Left lobe of liver (tissue), 2 donors: Measurements from ENCODE around the gene FBXL13. TPM values are rescaled to one million over a fixed set of nuclear protein-coding genes. Genes with fewer than 3 reads are reported as not detected.
"Not testable (repeated sequence)": the region's sequence is repeated elsewhere in the genome, so short reads cannot be mapped to it uniquely, and the experiment has no call there.

Experiments used
- ATAC-seq: fragments of 200-7000 bp; cut with Tn5 transposase; one replicate; pipeline ENCODE4 v1.9.1; 2020; ENCODE audit warnings: mild to moderate bottlenecking, moderate library complexity
- DNase-seq: peaks from one replicate; pipeline ENCODE4 v3.0.0-alpha.2; 2020; ENCODE audit warnings: low spot score
- total RNA-seq: library from RNA; stranded (reverse); gene quantifications from one replicate; pipeline ENCODE4 v1.2.1, GENCODE V29; 2021
- donor health status: DM: no; HTN: no; CAD: no; lungs with moderate emphysema.
- donor health status: DM: no; HTN: yes; CAD: no.

FBXL13 gene
- total RNA-seq = 0.18 TPM

GRCh38 chr7:103074519-103075336, at the start of gene FBXL13, which contains the start of gene ARMC10:
FBXL13 (minus strand) TSS chr7:103074796.
ARMC10 (plus strand) TSS chr7:103075140; CDS start chr7:103075273, 133 bp downstream.
- ATAC-seq = peak; percentile 94
- DNase-seq = peak; percentile 94

- no peak for ATAC-seq
- no peak for DNase-seq
Observed at GRCh38 chr7:103123529-103123928, 48.9 kb upstream of the FBXL13 start.

DNA sequence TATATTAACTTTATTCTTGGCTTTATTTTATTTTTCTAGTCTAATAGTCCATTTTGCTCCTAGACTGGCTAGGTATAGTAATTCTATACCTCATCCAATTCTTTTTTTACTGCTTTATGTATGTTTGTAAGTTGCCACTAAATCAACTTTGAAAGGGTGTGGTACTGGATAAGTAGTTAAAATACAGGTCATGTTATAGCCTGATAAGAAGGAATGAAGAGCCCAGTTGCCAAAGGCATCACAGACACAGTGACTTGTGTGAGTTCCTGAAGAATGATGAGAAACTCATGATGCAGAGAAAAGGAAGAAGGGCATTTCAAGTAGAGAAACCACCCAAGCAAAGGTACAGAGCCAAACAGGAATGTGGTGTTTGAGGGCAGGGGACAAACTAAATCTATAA, 47.0 kb upstream of the FBXL13 start:
- DNase-seq (no peak), ATAC-seq (no peak)

- no peak for ATAC-seq
- DNase-seq = no peak
Observed at GRCh38 chr7:103120362-103120761, 45.8 kb upstream of the FBXL13 start.

GRCh38 chr7:103119791-103120291, 45.2 kb upstream of the FBXL13 start:
- DNase-seq = no peak
- ATAC-seq = no peak

- DNase-seq (no peak), ATAC-seq (no peak)
Observed at GRCh38 chr7:103117465-103117864, 42.9 kb upstream of the FBXL13 start.

GRCh38 chr7:103116991-103117390, 42.4 kb upstream of the FBXL13 start:
- ATAC-seq (no peak), DNase-seq (no peak)

- ATAC-seq = no peak
- no peak for DNase-seq
Observed at GRCh38 chr7:103116511-103116910, 41.9 kb upstream of the FBXL13 start.

DNA sequence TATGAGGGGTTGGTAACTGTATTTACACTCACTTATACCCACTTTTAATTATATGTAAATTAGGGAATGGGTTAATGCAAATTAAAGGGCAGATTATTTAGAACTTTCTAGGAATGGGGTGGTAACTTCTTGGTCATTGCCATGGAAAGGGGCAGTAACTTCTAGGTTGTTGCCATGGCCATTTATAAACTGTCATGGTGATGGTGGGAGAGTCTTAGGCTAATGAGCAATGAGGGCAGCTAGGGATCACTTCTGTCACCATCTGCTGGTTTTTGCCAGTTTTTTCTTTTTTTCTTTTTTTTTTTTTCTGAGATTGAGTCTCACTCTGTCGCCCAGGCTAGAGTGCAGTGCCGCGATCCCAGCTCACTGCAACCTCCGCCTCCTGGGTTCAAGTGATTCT, 41.2 kb upstream of the FBXL13 start:
- DNase-seq (no peak), ATAC-seq (no peak)

DNA sequence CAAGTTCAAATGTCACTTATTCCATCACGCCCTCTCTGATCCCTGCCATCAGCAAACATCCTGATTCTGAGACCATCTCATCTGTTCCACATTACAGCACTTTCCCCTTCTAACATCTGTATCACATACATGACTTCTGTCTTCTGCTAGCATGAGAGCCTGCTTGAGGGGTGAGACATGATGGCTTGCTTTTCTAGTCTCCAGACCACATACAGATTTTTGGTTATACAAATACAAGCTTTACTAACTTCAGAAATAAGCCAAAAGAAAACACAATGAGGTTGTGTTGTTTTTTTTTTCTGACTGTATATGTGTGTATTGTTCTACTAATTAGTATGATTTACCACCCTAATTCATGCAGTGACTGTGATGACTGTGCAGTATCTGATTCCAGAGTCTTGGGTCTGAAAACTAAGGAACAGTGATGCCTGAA, 40.0 kb upstream of the FBXL13 start:
- no peak for DNase-seq
- ATAC-seq = no peak

DNA sequence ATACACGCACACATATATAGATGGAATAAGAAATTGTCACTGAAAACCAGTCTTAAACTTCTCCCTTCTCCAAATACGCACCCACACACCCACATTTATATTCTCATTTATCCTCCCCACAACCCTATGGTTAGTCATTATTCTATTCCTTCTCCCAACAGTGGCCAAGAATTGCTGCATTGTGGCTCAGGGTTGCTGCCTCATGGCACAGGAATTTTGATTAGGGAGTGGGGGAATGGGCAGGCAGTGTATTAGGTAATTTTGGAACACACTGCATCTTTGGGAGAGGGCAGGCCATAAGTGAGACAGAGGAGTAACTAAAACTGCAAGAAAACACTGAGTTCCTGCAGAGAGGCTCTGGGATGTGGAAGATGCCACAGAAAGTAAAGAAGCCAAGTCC, 38.6 kb upstream of the FBXL13 start:
- no peak for ATAC-seq
- no peak for DNase-seq

- ATAC-seq, DNase-seq: not testable (repeated sequence)
Observed at GRCh38 chr7:103106703-103107070, 32.1 kb upstream of the FBXL13 start.

GRCh38 chr7:103106005-103106702, 31.6 kb upstream of the FBXL13 start:
- DNase-seq (no peak), ATAC-seq (no peak)

DNA sequence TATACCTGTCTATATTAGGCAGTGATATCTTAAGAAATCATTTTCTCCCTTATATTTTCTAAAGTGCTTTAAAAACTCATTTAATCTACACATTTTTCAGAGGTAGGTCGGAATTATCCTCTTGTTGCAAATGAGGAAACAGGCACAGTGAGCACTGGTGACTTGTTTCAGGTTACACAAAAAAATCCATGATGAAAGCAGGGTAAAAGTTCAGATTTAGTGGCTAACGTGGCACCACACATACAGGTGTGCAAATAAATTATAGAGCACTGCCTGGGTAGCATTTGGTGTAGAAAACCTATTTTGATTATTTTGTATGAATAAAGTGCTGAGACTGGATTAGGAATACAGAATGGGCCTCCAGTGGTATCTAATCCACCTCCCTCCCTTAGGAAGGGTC, 26.9 kb upstream of the FBXL13 start:
- DNase-seq = no peak
- peak; percentile 72 for ATAC-seq

- ATAC-seq (no peak), DNase-seq (no peak)
Observed at GRCh38 chr7:103100348-103100747, 25.8 kb upstream of the FBXL13 start.

DNA sequence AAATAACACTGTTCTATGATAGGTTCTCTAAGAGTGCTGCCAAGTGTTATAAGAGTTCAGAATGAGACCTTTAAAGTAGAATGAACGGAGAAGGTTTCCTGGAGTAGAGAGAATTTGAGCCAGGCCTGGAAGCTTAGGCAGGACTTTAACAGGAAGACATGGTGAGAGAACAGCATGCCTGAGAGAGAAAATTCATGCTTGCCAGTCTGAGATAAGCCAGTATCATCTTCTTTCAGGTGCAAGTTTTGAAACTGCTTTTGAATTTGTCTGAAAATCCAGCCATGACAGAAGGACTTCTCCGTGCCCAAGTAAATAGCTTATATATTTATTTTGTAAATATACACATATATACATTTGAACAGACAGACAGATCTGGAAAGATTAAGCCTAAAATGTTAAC, 22.4 kb upstream of the FBXL13 start:
- DNase-seq = no peak
- no peak for ATAC-seq

- DNase-seq, ATAC-seq: not testable (repeated sequence)
Observed at GRCh38 chr7:103095558-103095957, 21.0 kb upstream of the FBXL13 start.

DNA sequence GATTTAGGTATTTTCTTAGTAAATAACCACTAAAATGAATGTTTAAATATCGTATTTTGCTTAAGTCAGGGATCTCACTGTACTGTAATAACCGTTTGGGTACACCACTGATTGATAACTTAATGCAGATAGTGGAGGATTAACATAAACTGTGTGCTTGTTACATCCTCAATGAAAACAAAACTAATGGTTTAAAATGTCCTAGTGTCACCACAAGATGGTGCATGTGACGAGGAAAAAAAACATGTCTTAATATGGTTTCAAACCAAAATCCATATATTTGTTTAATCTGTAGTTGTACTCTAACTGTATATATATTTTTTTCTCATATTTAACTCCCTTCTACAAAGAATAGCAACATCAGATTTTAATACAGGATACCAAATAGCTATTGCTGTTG, 19.5 kb upstream of the FBXL13 start:
- DNase-seq (no peak), ATAC-seq (peak; percentile 39)

GRCh38 chr7:103093429-103093828, 18.8 kb upstream of the FBXL13 start:
- no peak for ATAC-seq
- no peak for DNase-seq

DNA sequence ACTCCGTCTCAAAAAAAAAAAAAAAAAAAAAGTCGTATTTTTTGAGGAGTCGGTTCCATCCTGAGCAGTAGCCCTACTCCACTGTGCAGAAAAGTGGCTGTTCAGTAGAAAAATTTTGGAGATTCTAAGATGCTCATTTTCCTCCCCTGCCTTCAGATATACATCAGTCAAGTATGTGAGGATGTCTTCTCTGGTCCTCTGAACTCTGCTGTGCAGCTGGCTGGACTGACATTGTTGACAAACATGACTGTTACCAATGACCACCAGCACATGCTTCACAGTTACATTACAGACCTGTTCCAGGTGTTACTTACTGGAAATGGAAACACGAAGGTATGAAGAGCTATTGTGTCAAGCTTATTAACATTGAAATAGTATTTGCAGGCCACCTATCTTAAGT, 17.7 kb upstream of the FBXL13 start:
- not testable (repeated sequence) for ATAC-seq, DNase-seq

GRCh38 chr7:103083210-103083609, 8.6 kb upstream of the FBXL13 start:
- ATAC-seq = no peak

DNA sequence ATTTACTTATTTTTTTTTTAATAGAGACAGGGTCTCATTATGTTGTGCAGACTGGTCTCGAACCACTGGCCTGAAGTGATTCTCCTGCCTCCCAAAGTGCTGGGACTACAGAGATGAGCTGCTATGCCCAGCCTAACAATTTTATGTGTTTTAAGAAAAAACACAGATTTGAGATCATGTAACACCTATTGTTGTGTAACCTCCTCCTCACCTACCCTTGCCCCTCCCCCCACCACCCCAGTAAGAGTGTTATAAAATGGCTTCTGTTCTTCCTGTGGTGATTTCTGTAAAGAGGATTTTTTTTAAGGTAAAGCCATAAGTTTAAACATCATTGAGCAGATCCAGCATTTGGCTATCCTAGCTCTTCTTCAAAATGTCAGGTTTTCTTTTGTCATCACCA, 7.9 kb upstream of the FBXL13 start:
- no peak for ATAC-seq

More at GRCh38 chr7:103083210-103083609, 8.6 kb upstream of the FBXL13 start:
- no peak for DNase-seq

More for the DNA sequence above, 7.9 kb upstream of the FBXL13 start:
- DNase-seq = no peak
